Smooth muscle cell (in vitro differentiated cells): ENCODE measurements around the gene NCEH1. TPM values are rescaled to one million over a fixed set of nuclear protein-coding genes. Genes with fewer than 3 reads are reported as not detected.

Experiments used
- DNase-seq: peaks from one replicate; lab custom pipeline; 2025; ENCODE audit not compliant: unreplicated experiment; lab: John Stamatoyannopoulos, UW
- H2AFZ ChIP-seq: fragments of 200-600 bp; sonication (generic); 2 replicates; pipeline ENCODE4 v1.6.0; 2016; ENCODE audit warnings: antibody characterized with exemption, low read depth, mild to moderate bottlenecking
- H3F3A ChIP-seq: fragments of 200-600 bp; sonication (generic); 2 replicates; pipeline ENCODE4 v1.6.0; 2017; ENCODE audit warnings: antibody characterized with exemption, low read depth
- H3K27ac ChIP-seq: fragments of 200-600 bp; sonication (generic); 2 replicates; pipeline ENCODE4 v1.5.1; 2016; ENCODE audit warnings: low read depth, mild to moderate bottlenecking
- H3K27me3 ChIP-seq: fragments of 200-600 bp; sonication (generic); 2 replicates; pipeline ENCODE4 v1.6.1; 2016; ENCODE audit warnings: low read depth, mild to moderate bottlenecking
- H3K36me3 ChIP-seq: fragments of 200-600 bp; sonication (generic); 2 replicates; pipeline ENCODE4 v1.5.1; 2016; ENCODE audit warnings: low read depth
- H3K4me1 ChIP-seq: fragments of 200-600 bp; sonication (generic); 2 replicates; pipeline ENCODE4 v1.5.1; 2016; ENCODE audit warnings: low read depth
- H3K4me2 ChIP-seq: fragments of 200-600 bp; sonication (generic); 2 replicates; pipeline ENCODE4 v1.6.0; 2016; ENCODE audit warnings: mild to moderate bottlenecking
- H3K4me3 ChIP-seq: fragments of 200-600 bp; sonication (generic); 2 replicates; pipeline ENCODE4 v1.5.1; 2016; ENCODE audit warnings: mild to moderate bottlenecking
- H3K79me2 ChIP-seq: fragments of 200-600 bp; sonication (generic); 2 replicates; pipeline ENCODE4 v1.6.0; 2016; ENCODE audit warnings: low read depth, mild to moderate bottlenecking
- H3K9ac ChIP-seq: fragments of 200-600 bp; sonication (generic); 2 replicates; pipeline ENCODE4 v1.6.0; 2016; ENCODE audit warnings: low read depth
- H3K9me3 ChIP-seq: fragments of 200-600 bp; sonication (generic); replicated peaks from 2 replicates; pipeline ENCODE4 v1.5.1; 2016; ENCODE audit warnings: low read depth
- H4K20me1 ChIP-seq: fragments of 200-600 bp; sonication (generic); 2 replicates; pipeline ENCODE4 v1.6.0; 2016; ENCODE audit warnings: low read depth
- CTCF ChIP-seq: fragments of 200-600 bp; sonication (generic); IDR thresholded peaks from 2 replicates; pipeline ENCODE4 v1.5.1; 2017; ENCODE audit warnings: borderline replicate concordance, mild to moderate bottlenecking, antibody characterized with exemption; ENCODE audit not compliant: insufficient read depth, poor library complexity, severe bottlenecking
- WGBS: methylation state at CpG from one replicate; pipeline ENCODE4 v1.1.7; 2016; ENCODE audit warnings: low lambda C conversion rate; 5-methylcytosine and 5-hydroxymethylcytosine counted together
- polyA plus RNA-seq: library from polyadenylated mRNA; unstranded; fragments of >200 nt; fragmentation: Nextera tagmentation; extraction: Ambion mirVana; gene quantifications from 2 replicates; pipeline ENCODE4 v1.2.1, GENCODE V29; 2016
- total RNA-seq: library from RNA; depleted of rRNA; stranded (reverse); fragments of >200 nt; gene quantifications from 2 replicates; pipeline ENCODE4 v1.2.3, GENCODE V29; 2014

The NCEH1 gene
- total and polyA plus RNA-seq, 2 experiments from 2014 or later, result 1.9 to 5.3 TPM

- peak overlapping the region; percentile 7 for H3K4me2 ChIP-seq
- H2AFZ ChIP-seq, result no peak overlapping the region
- no peaks in the 10 kb centered on the region for H3K79me2 ChIP-seq
- H3K9me3 ChIP-seq, result no peaks in the 10 kb centered on the region
- no peak overlapping the region for H3K4me3 ChIP-seq
- peak overlapping the region; percentile 84 for H3K27ac ChIP-seq
- WGBS, result 71% methylated on average over 11 of the region's 11 CpGs
- DNase-seq, result no peak
- no peaks in the 10 kb centered on the region for H3K4me1 ChIP-seq
- no peak for TF ChIP-seq CTCF
- H3F3A ChIP-seq, result no peaks in the 10 kb centered on the region
- H3K9ac ChIP-seq, result peak overlapping the region; percentile 49
- no peaks in the 10 kb centered on the region for H3K27me3 ChIP-seq
- no peaks in the 10 kb centered on the region for H3K36me3 ChIP-seq
- H4K20me1 ChIP-seq, result no peaks in the 10 kb centered on the region
These were observed 118.7 kb downstream of the NCEH1 start for GRCh38 chr3:172591876-172592771.

- 60% methylated on average over 4 of the region's 4 CpGs for WGBS
- H3K4me1 ChIP-seq, result no peaks in the 10 kb centered on the region
- no peak overlapping the region for H3K9ac ChIP-seq
These were observed 119.7 kb downstream of the NCEH1 start for GRCh38 chr3:172591125-172591605.

GRCh38 chr3:172586436-172586835 lies 124.4 kb downstream of the NCEH1 start:
- Histone ChIP-seq H3K27me3 (no peaks in the 10 kb centered on the region), H3K27ac (no peak overlapping the region), H3K79me2 (no peaks in the 10 kb centered on the region), H3K36me3 (no peaks in the 10 kb centered on the region), H3K9me3 (no peaks in the 10 kb centered on the region), H3K4me1 (no peaks in the 10 kb centered on the region), H3K4me3 (no peak overlapping the region), H3K4me2 (no peak overlapping the region), H3F3A (no peaks in the 10 kb centered on the region), H4K20me1 (no peaks in the 10 kb centered on the region), H2AFZ (peak overlapping the region; percentile 34), H3K9ac (no peak overlapping the region)
- no peak for DNase-seq
- TF ChIP-seq CTCF, result no peak

More at GRCh38 chr3:172591125-172591605, 119.7 kb downstream of the NCEH1 start:
- no peak for DNase-seq
- no peak for TF ChIP-seq CTCF
- H3K9me3 ChIP-seq, result no peaks in the 10 kb centered on the region
- H3K27me3 ChIP-seq, result no peaks in the 10 kb centered on the region
- H2AFZ ChIP-seq, result peak overlapping the region; percentile 23
- H4K20me1 ChIP-seq, result no peaks in the 10 kb centered on the region
- H3K36me3 ChIP-seq, result no peaks in the 10 kb centered on the region
- H3K4me3 ChIP-seq, result no peak overlapping the region
- H3K27ac ChIP-seq, result peak overlapping the region; percentile 84
- H3K4me2 ChIP-seq, result no peak overlapping the region
- H3K79me2 ChIP-seq, result no peaks in the 10 kb centered on the region
- no peaks in the 10 kb centered on the region for H3F3A ChIP-seq
